IMR-90 (cell line): ENCODE measurements around the gene TIE1. TPM values are rescaled to one million over a fixed set of nuclear protein-coding genes. Genes with fewer than 3 reads are reported as not detected.

ENCODE experiments used
- ATAC-seq: fragments of 200-7000 bp; cut with Tn5 transposase; 2 replicates; pipeline ENCODE4 v1.9.1; 2020; ENCODE audit warnings: low read depth, mild to moderate bottlenecking, moderate library complexity
- BruUV-seq: library from RNA; stranded (reverse); fragments of 400-500 nt; replicated peaks from 2 replicates; lab custom pipeline; 2021; lab: Mats Ljungman, UMichigan
- CTCF ChIA-PET: fragments of 300-600 bp; formaldehyde crosslinking; extraction: SDS; loops from one replicate; lab custom pipeline; 2021; ENCODE audit warnings: antibody characterized with exemption; lab: Yijun Ruan, JAX
- POLR2A ChIA-PET: fragments of 300-600 bp; sonication (Branson Sonifier 250); formaldehyde crosslinking; loops from one replicate; lab custom pipeline; 2022; ENCODE audit warnings: antibody characterized with exemption; ENCODE audit not compliant: unreplicated experiment; lab: Charles Lee
- DNase-seq: peaks from one replicate; pipeline ENCODE4 v3.0.0; 2013
- H2AFZ ChIP-seq: replicated peaks from 2 replicates; pipeline ENCODE3; 2013; ENCODE audit warnings: low read length, mild to moderate bottlenecking; ENCODE audit not compliant: poor library complexity
- H2AK5ac ChIP-seq: 2 replicates; pipeline ENCODE4 v1.6.1; 2013; ENCODE audit warnings: low read depth, low read length, inconsistent platforms
- H2AK9ac ChIP-seq: replicated peaks from 2 replicates; pipeline ENCODE3; 2013; ENCODE audit warnings: mild to moderate bottlenecking, low read depth, low read length, moderate library complexity; ENCODE audit not compliant: poor library complexity
- H2BK120ac ChIP-seq: 2 replicates; pipeline ENCODE4 v1.6.1; 2013; ENCODE audit warnings: low read depth, low read length, inconsistent platforms
- H2BK15ac ChIP-seq: 3 replicates; pipeline ENCODE4 v1.6.1; 2013; ENCODE audit warnings: low read depth, low read length, inconsistent platforms
- H2BK20ac ChIP-seq: 2 replicates; pipeline ENCODE4 v1.6.1; 2013; ENCODE audit warnings: low read depth, mild to moderate bottlenecking, inconsistent platforms, low read length, moderate library complexity
- H2BK5ac ChIP-seq: 2 replicates; pipeline ENCODE4 v1.6.1; 2013; ENCODE audit warnings: mild to moderate bottlenecking, low read depth, low read length, inconsistent platforms; ENCODE audit not compliant: poor library complexity, severe bottlenecking
- H3K14ac ChIP-seq: replicated peaks from 2 replicates; pipeline ENCODE4 v1.6.1; 2013; ENCODE audit warnings: low read depth, low read length, inconsistent platforms
- H3K18ac ChIP-seq: 2 replicates; pipeline ENCODE4 v1.6.1; 2013; ENCODE audit warnings: low read depth, low read length, control low read depth
- H3K23ac ChIP-seq: 2 replicates; pipeline ENCODE4 v1.6.1; 2013; ENCODE audit warnings: low read depth, low read length, inconsistent platforms
- H3K27ac ChIP-seq: 2 replicates; pipeline ENCODE4 v1.5.1; 2013; ENCODE audit warnings: mild to moderate bottlenecking, control low read depth, low read length; ENCODE audit not compliant: insufficient read depth
- H3K27me3 ChIP-seq: 2 replicates; pipeline ENCODE4 v1.6.1; 2013; ENCODE audit warnings: low read length; ENCODE audit not compliant: control insufficient read depth, insufficient read depth
- H3K36me3 ChIP-seq: 2 replicates; pipeline ENCODE4 v1.6.1; 2013; ENCODE audit warnings: low read length, mixed read lengths; ENCODE audit not compliant: control insufficient read depth, insufficient read depth
- H3K4ac ChIP-seq: 2 replicates; pipeline ENCODE4 v1.6.1; 2013; ENCODE audit warnings: low read depth, low read length, inconsistent platforms
- H3K4me1 ChIP-seq: 2 replicates; pipeline ENCODE4 v1.6.1; 2013; ENCODE audit warnings: low read length, mixed read lengths; ENCODE audit not compliant: control insufficient read depth, insufficient read depth
- H3K4me2 ChIP-seq: 2 replicates; pipeline ENCODE4 v1.6.1; 2013; ENCODE audit warnings: low read depth, mild to moderate bottlenecking, control low read depth, low read length, moderate library complexity
- H3K4me3 ChIP-seq: 2 replicates; pipeline ENCODE4 v1.5.1; 2013; ENCODE audit warnings: low read depth, mild to moderate bottlenecking, control low read depth, low read length, moderate library complexity; ENCODE audit not compliant: insufficient read depth
- H3K56ac ChIP-seq: 2 replicates; pipeline ENCODE4 v1.6.1; 2013; ENCODE audit warnings: low read length, inconsistent platforms; ENCODE audit not compliant: insufficient read depth; ENCODE audit errors: extremely low read depth
- H3K79me1 ChIP-seq, 2 experiments: 2 replicates each; pipeline ENCODE4 v1.6.1; 2013; ENCODE audit warnings: low read length in 2 of 2, inconsistent platforms in 1 of 2, low read depth in 1 of 2
- H3K9ac ChIP-seq: 2 replicates; pipeline ENCODE4 v1.6.1; 2013; ENCODE audit warnings: low read depth, low read length, control low read depth
- H3K9me1 ChIP-seq: 2 replicates; pipeline ENCODE4 v1.6.1; 2013; ENCODE audit warnings: low read length, inconsistent platforms; ENCODE audit not compliant: insufficient read depth
- H3K9me3 ChIP-seq: 2 replicates; pipeline ENCODE4 v1.6.1; 2013; ENCODE audit warnings: low read length; ENCODE audit not compliant: control insufficient read depth, insufficient read depth
- H4K20me1 ChIP-seq: 2 replicates; pipeline ENCODE4 v1.6.1; 2013; ENCODE audit warnings: low read length, inconsistent platforms; ENCODE audit not compliant: insufficient read depth
- H4K5ac ChIP-seq: 2 replicates; pipeline ENCODE4 v1.6.1; 2013; ENCODE audit warnings: mild to moderate bottlenecking, low read depth, low read length, control low read depth
- H4K8ac ChIP-seq, 2 experiments: 2 replicates each; pipeline ENCODE4 v1.6.1; 2013; ENCODE audit warnings: low read depth in 2 of 2, low read length in 2 of 2, control low read depth in 1 of 2, inconsistent platforms in 1 of 2
- H4K91ac ChIP-seq: 2 replicates; pipeline ENCODE4 v1.6.1; 2013; ENCODE audit warnings: low read depth, low read length, inconsistent platforms; ENCODE audit not compliant: insufficient read depth
- FOS ChIP-seq: fragments of 150-350 bp; IDR thresholded peaks from 2 replicates; pipeline ENCODE4 v1.6.1; 2016; ENCODE audit warnings: low read depth, low read length
- MAFK ChIP-seq: IDR thresholded peaks from 2 replicates; pipeline ENCODE4 v1.6.1; 2012; ENCODE audit warnings: low read depth, low read length, improper control_type of control experiment
- MAZ ChIP-seq: IDR thresholded peaks from 2 replicates; pipeline ENCODE4 v1.6.1; 2012; ENCODE audit warnings: low read depth, mild to moderate bottlenecking, low read length, improper control_type of control experiment, moderate library complexity, borderline replicate concordance
- NFE2L2 ChIP-seq: fragments of 150-350 bp; IDR thresholded peaks from 2 replicates; pipeline ENCODE4 v1.6.1; 2016; ENCODE audit warnings: low read depth, mild to moderate bottlenecking, low read length
- RCOR1 ChIP-seq: IDR thresholded peaks from 2 replicates; pipeline ENCODE4 v1.6.1; 2012; ENCODE audit warnings: mild to moderate bottlenecking, low read length, improper control_type of control experiment; ENCODE audit not compliant: insufficient replicate concordance
- RFX5 ChIP-seq: IDR thresholded peaks from 2 replicates; pipeline ENCODE4 v1.8.0; 2012; ENCODE audit warnings: low read depth, mild to moderate bottlenecking, low read length, moderate library complexity
- WGBS, 2 experiments: methylation state at CpG; one replicate each; pipeline versions ENCODE4 v1.1.5 to v1.1.7; 2013; ENCODE audit warnings: missing lambda C conversion rate in 2 of 2; ENCODE audit not compliant: insufficient read length in 1 of 2; ENCODE audit errors: extremely low coverage in 2 of 2; 5-methylcytosine and 5-hydroxymethylcytosine counted together
- dilution Hi-C: fragments of 300-500 bp; cut with HindIII; formaldehyde crosslinking; loops from one replicate; pipeline ENCODE4 v1.14.3; 2018; ENCODE audit warnings: low sequenced_read_pairs; ENCODE audit not compliant: unreplicated experiment
- in situ Hi-C: fragments of 300-500 bp; cut with MboI; formaldehyde crosslinking; loops from 3 replicates; pipeline ENCODE4 v1.14.3; 2019; ENCODE audit warnings: low sequenced_read_pairs, inconsistent platforms, mixed read lengths
- intact Hi-C: fragments of 100-400 bp; cut with micrococcal nuclease; formaldehyde crosslinking; loops from 2 replicates; pipeline ENCODE4 v1.10.0; 2022
- polyA plus RNA-seq, 3 experiments: library from polyadenylated mRNA; depleted of rRNA; stranded (reverse); fragments of >200 nt; gene quantifications; 2 replicates each; pipeline ENCODE4 v1.2.3, GENCODE V29; 2012; ENCODE audit warnings: low replicate concordance in 1 of 3
- total RNA-seq: library from RNA; depleted of rRNA; stranded (reverse); fragments of >200 nt; gene quantifications from 2 replicates; pipeline ENCODE4 v1.2.3, GENCODE V29; 2012
- TF ChIP-seq, protein P1 (sequence below): fragments of 150-350 bp; IDR thresholded peaks from 2 replicates; pipeline ENCODE4 v1.6.1; 2017; ENCODE audit warnings: mild to moderate bottlenecking, antibody characterized with exemption, low read length, low read depth

TIE1 gene
- total and polyA plus RNA-seq, 2 of the 4 experiments (the other 2 are of a cell fraction) = 2.3 to 7.5 TPM

- no peak for TF ChIP-seq FOS
Measured at GRCh38 chr1:43256675-43257570, 43.9 kb upstream of the TIE1 start (continued).

- Histone ChIP-seq H2BK120ac (no peak overlapping the region), H2AK9ac (no peak overlapping the region), H3K27ac (no peak overlapping the region), H4K8ac (no peak overlapping the region), H3K23ac (no peak overlapping the region), H3K56ac (no peak overlapping the region), H2AFZ (no peak overlapping the region), H3K36me3 (no peaks in the 10 kb centered on the region), H3K9me1 (no peaks in the 10 kb centered on the region), H3K18ac (no peak overlapping the region), H4K5ac (no peak overlapping the region), H2BK5ac (no peak overlapping the region), H3K9ac (no peak overlapping the region), H2BK20ac (no peak overlapping the region), H4K91ac (no peak overlapping the region), H3K4me3 (no peak overlapping the region), H3K4ac (no peak overlapping the region), H3K4me2 (no peak overlapping the region), H3K79me1 (no peaks in the 10 kb centered on the region), H2BK15ac (no peak overlapping the region), H3K14ac (no peak overlapping the region), H3K9me3 (peaks cover 10% of the 10 kb centered on the region), H4K20me1 (no peaks in the 10 kb centered on the region), H3K4me1 (no peaks in the 10 kb centered on the region), H3K27me3 (peaks cover 29% of the 10 kb centered on the region), H2AK5ac (no peak overlapping the region)
- intact Hi-C loops (no loop called here), in situ Hi-C loops (no loop called here), dilution Hi-C loops (no loop called here)
- ChIA-PET POLR2A (no interaction called here), CTCF (no interaction called here)
- no TSS peak for BruUV-seq
- TF ChIP-seq RFX5 = no peak
- TF ChIP-seq RCOR1 = no peak
- TF ChIP-seq NFE2L2 = no peak
- TF ChIP-seq FOS = no peak
- no peak for TF ChIP-seq MAFK
- TF ChIP-seq MAZ = no peak
- TF ChIP-seq, protein P1, sequence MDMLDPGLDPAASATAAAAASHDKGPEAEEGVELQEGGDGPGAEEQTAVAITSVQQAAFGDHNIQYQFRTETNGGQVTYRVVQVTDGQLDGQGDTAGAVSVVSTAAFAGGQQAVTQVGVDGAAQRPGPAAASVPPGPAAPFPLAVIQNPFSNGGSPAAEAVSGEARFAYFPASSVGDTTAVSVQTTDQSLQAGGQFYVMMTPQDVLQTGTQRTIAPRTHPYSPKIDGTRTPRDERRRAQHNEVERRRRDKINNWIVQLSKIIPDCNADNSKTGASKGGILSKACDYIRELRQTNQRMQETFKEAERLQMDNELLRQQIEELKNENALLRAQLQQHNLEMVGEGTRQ = no peak
- ATAC-seq = no peak
- no peak for DNase-seq
- 55% methylated on average over 2 of the region's 3 CpGs; no CpG with 5 or more reads in 1 of the 2 experiments for WGBS, 2 experiments
Measured at GRCh38 chr1:43258370-43258769, 42.4 kb upstream of the TIE1 start.
